Brain pericyte (primary cell): ENCODE data around the gene NFATC1.

Experiments
- DNase-seq: peaks from one replicate; pipeline ENCODE4 v3.0.0-alpha.2; 2012; ENCODE audit warnings: low read depth, low spot score

The NFATC1 gene

GRCh38 chr18:79554321-79554720 lies 158.6 kb downstream of the NFATC1 start:
- no peak for DNase-seq

- DNase-seq: no peak
Observed at GRCh38 chr18:79554945-79555645, 159.4 kb downstream of the NFATC1 start.

- no peak for DNase-seq
Observed at GRCh38 chr18:79555885-79556284, 160.2 kb downstream of the NFATC1 start.

- DNase-seq: no peak
Observed at GRCh38 chr18:79556829-79557585, 161.3 kb downstream of the NFATC1 start.

GRCh38 chr18:79558196-79558932 lies 162.6 kb downstream of the NFATC1 start:
- no peak for DNase-seq

GRCh38 chr18:79558933-79559416 lies 163.2 kb downstream of the NFATC1 start:
- DNase-seq: no peak

GRCh38 chr18:79559436-79559835 lies 163.7 kb downstream of the NFATC1 start:
- DNase-seq: no peak

- DNase-seq: no peak
Observed at GRCh38 chr18:79560042-79560860, 164.5 kb downstream of the NFATC1 start.

GRCh38 chr18:79560861-79561210 lies 165.1 kb downstream of the NFATC1 start:
- DNase-seq: no peak

GRCh38 chr18:79563949-79564348 lies 168.2 kb downstream of the NFATC1 start:
- DNase-seq: no peak

- no peak for DNase-seq
Observed at GRCh38 chr18:79564441-79564840, 168.7 kb downstream of the NFATC1 start.

- no peak for DNase-seq
Observed at GRCh38 chr18:79566771-79567431, 171.2 kb downstream of the NFATC1 start.

GRCh38 chr18:79567481-79568147 lies 171.9 kb downstream of the NFATC1 start:
- no peak for DNase-seq

GRCh38 chr18:79568543-79569205 lies 172.9 kb downstream of the NFATC1 start:
- DNase-seq: no peak

GRCh38 chr18:79569720-79570119 lies 174.0 kb downstream of the NFATC1 start:
- no peak for DNase-seq

- DNase-seq: no peak
Observed at GRCh38 chr18:79570266-79571201, 174.8 kb downstream of the NFATC1 start.

GRCh38 chr18:79571211-79572092 lies 175.7 kb downstream of the NFATC1 start:
- DNase-seq: no peak
